Measurements from ENCODE around the gene ZMYND12. TPM values are rescaled to one million over a fixed set of nuclear protein-coding genes. Genes with fewer than 3 reads are reported as not detected.

ZMYND12 gene
- total RNA-seq, 2 donors from 2014 or later: 2.9 to 3.5 TPM

DNA sequence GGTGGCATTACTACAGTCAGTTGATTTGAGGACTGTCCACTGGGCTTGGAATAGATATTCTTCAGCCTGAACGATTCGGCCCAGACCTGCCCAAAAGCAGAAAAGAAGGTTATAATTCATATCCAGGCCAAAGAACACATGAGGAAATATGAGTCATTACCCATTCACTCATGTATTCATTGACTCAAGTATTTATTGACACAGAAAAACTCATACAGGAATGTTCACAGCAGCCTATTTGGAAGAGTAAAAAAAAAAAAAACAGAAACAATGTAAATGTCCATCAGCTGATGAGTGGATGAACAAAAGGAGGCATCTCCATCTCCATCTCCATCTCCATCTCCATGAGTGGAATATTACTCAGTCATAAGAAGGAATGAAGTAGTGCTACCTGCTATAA is 15.9 kb downstream of the ZMYND12 start:
- DNase-seq: no peak
- Histone ChIP-seq H3K36me3 (no peaks in the 10 kb centered on the region), H3K27me3 (no peaks in the 10 kb centered on the region), H3K27ac (no peak overlapping the region), H3K9me3 (no peaks in the 10 kb centered on the region), H3K4me1 (no peaks in the 10 kb centered on the region), H3K9ac (ENCODE audit: low read depth in 2 of 2, low read length in 2 of 2) (no peak overlapping the region), H3K4me3 (no peak overlapping the region)
- TF ChIP-seq CTCF (IDR thresholded peaks at IDR 0.05): no peak
- intact Hi-C loops (cut with DNase I): no loop called here

DNA sequence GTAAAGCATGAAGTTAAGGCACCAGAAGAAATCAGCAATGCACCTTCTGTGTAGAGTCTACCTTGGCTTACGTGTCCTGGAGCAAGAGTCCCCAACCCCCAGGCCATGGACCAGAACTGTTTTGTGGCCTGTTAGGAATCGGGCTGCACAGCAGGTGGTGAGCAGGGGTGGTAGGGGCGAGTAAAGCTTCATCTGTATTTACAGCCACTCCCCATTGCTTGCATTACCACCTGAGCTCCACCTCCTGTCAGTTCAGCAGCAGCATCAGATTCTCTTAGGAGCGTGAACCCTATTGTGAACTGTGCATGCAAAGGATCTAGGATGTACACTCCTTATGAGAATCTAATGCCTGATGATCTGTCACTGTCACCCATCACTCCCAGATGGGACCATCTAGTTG is 21.5 kb downstream of the ZMYND12 start:
- Histone ChIP-seq H3K4me1 (no peaks in the 10 kb centered on the region), H3K27me3 (no peaks in the 10 kb centered on the region), H3K27ac (no peak overlapping the region), H3K4me3 (no peak overlapping the region), H3K36me3 (no peaks in the 10 kb centered on the region), H3K9ac (ENCODE audit: low read depth in 2 of 2, low read length in 2 of 2) (no peak overlapping the region), H3K9me3 (no peaks in the 10 kb centered on the region)
- intact Hi-C loops (cut with DNase I): no loop called here
- TF ChIP-seq CTCF (IDR thresholded peaks at IDR 0.05): no peak
- DNase-seq: no peak

DNA sequence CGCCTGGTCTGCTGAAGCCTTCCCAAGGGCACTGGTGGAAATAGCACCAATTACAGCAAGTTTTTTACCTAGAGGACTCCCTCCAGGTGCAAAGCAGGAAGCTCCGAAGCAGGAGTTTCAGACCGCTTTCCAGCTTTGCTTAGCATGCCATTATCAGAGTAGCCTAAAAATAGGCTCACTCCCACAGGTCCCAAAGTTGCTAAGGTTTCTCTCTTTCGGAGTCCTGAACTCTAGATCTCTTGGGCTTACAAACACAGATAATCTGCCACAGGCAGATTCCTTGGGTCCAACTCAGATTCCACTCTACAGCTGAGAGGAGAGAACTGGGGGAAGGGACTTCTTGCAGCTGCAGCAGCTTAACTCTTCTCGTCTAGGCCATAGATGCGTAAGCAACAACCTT is 22.5 kb downstream of the ZMYND12 start:
- no peak overlapping the region for H3K4me3 ChIP-seq
- no peak for DNase-seq
- H3K27ac ChIP-seq: no peak overlapping the region
- H3K27me3 ChIP-seq: no peaks in the 10 kb centered on the region
- TF ChIP-seq CTCF (IDR thresholded peaks at IDR 0.05): no peak
- H3K9me3 ChIP-seq: no peaks in the 10 kb centered on the region
- H3K4me1 ChIP-seq: no peaks in the 10 kb centered on the region
- H3K9ac ChIP-seq (ENCODE audit: low read depth in 2 of 2, low read length in 2 of 2): no peak overlapping the region
- intact Hi-C loops (cut with DNase I): no loop called here
- no peaks in the 10 kb centered on the region for H3K36me3 ChIP-seq

- no peak for TF ChIP-seq CTCF (IDR thresholded peaks at IDR 0.05)
- intact Hi-C loops (cut with DNase I): no loop called here
- no peak overlapping the region for H3K27ac ChIP-seq
- H3K4me3 ChIP-seq: no peak overlapping the region
- H3K9ac ChIP-seq (ENCODE audit: low read depth in 2 of 2, low read length in 2 of 2): no peak overlapping the region
- H3K9me3 ChIP-seq: no peaks in the 10 kb centered on the region
- H3K4me1 ChIP-seq: no peaks in the 10 kb centered on the region
- H3K27me3 ChIP-seq: no peaks in the 10 kb centered on the region
- DNase-seq: no peak
- no peaks in the 10 kb centered on the region for H3K36me3 ChIP-seq
Measured at GRCh38 chr1:42432714-42433113, 23.1 kb downstream of the ZMYND12 start.

DNA sequence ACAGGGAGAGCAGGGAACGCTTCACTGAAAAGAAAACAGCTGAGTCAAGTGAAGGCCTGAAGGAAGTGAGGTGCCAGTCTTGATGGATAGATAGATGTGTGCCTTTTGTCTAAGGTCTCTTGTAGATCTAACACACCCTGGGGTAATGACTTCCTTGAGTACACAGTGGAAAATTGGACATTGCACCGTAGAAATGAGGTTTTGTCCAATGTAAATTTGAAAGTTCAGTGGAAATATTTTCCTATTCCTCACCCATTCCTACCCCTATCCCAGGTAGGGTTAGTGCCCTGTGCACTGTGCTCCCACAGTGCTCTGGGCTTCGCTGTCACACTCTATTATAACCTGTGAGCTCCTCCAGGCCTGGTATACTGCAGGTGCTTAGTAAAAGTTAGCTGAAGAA is 24.3 kb downstream of the ZMYND12 start:
- no peak for TF ChIP-seq CTCF (IDR thresholded peaks at IDR 0.05)
- Histone ChIP-seq H3K27ac (peak overlapping the region; percentile 71), H3K27me3 (no peaks in the 10 kb centered on the region), H3K4me3 (no peak overlapping the region), H3K4me1 (no peaks in the 10 kb centered on the region), H3K36me3 (no peaks in the 10 kb centered on the region), H3K9ac (ENCODE audit: low read depth in 2 of 2, low read length in 2 of 2) (peak overlapping the region in 1 of 2 donors; percentile 22), H3K9me3 (no peaks in the 10 kb centered on the region)
- intact Hi-C loops (cut with DNase I): no loop called here
- peak; percentile 62 for DNase-seq
